HuH-7.5 (cell line): Measurements from ENCODE around the gene RASSF1.

ENCODE experiments used
- DNase-seq: peaks from one replicate; pipeline ENCODE4 v3.0.0; 2011; ENCODE audit warnings: low spot score

RASSF1 gene

DNA sequence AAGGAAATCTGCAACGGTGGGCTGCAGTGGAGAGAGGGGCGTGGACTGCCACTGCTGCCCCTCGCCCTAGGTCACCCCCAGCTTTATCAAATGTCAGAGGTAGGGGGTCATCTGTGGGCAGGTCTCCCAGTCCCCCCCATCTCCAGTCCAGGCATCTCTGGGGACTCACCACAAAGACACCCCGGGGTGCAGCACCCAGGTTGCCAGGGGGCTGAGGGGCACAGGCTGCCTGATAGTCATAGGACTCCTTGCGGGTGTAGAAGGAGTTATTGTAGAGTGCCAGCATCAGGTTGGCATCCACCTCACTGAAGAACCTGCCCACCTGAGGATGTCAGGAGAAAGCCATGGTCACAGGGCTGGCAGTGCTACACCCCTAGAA is 25.2 kb upstream of the RASSF1 start:
- no peak for DNase-seq

DNA sequence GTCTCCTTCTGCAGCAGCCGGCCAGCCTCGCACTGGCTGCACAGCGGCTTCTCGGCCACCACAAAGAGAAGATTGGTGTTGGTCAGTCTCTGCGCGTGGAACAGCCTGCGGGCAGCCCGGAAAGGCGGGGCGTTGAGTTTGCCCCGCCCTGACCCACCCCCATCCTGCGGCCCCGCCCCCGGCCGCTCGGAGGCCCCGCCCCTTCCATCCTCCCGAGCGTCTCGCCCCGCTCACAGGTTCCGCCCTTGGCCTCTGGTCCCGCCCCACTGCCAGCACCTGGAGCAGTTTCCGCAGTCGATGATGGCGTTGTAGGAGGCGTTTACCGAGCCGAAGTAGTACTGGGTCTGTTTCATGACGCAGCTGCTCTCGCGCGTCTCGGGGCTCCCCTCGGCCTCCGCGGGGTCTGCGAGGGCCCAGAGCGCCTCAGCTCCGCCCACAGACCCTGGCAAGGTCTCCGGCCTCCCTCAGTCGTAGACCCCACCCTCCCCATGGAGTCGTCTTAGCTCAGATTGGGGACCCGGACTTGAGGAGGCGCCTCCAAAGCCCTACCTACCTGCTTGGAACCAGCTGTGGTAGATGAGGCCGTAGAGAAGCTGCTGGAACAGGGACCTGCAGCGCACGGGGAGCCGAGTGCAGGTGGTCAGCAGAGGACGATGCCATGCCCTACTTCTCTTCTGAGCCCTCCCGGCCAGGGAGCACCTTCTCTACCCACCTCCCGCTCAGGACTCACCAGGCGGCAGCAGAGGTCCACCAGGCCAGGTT is 24.6 kb upstream of the RASSF1 start:
- DNase-seq = peak; percentile 81

- no peak for DNase-seq
These were observed 24.0 kb upstream of the RASSF1 start for GRCh38 chr3:50364573-50365079.

DNA sequence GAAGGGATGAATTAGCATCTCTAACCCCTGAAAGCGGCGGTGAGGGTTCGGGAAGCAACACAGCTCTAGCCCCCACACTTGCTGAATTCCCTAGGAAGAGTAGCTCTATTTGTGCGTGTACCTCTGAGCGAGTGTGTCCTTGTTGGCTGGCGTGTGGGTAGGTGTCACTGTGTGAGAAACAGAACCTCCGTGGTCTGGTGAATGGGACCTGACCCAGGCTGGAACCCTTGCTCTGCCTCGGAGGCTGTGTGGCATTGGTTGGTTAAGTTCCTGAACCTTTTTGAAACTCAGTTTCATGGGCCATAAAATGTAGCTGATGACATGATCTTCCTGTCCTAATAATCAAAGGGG is 19.1 kb upstream of the RASSF1 start:
- no peak for DNase-seq

GRCh38 chr3:50358911-50359759 is 18.5 kb upstream of the RASSF1 start, which contains the start of gene TMEM115:
Gene TMEM115 (minus strand): TSS chr3:50359521. CDS start chr3:50359063, 458 bp downstream.
- DNase-seq = peak; percentile 95

DNA sequence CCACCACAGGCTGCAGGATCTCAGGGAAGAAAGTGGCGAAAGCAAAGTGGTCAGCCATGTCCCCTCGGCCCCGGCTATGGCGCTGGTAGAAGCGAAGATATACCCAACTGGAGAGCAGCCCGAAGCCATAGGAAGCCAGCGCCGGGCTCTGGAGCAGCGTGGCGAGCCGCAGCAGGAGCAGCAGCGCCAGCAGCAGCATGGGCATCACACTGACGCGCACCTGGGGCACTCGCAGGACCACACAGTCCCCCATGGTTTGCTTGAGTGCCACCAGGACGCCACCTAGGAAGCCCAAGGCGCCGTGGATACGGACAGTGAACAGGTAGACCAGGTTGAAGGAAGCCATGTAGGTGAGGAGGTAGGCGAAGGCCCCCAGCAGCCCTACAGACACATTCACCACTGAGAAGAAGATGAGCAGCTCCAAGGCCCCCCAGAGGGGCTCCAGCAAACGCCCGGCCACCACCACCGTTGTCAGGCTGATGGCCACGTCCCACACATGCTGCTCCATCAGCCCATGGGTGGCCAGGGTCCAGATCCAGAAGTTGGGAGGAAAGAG is 17.8 kb upstream of the RASSF1 start:
- DNase-seq = no peak

DNA sequence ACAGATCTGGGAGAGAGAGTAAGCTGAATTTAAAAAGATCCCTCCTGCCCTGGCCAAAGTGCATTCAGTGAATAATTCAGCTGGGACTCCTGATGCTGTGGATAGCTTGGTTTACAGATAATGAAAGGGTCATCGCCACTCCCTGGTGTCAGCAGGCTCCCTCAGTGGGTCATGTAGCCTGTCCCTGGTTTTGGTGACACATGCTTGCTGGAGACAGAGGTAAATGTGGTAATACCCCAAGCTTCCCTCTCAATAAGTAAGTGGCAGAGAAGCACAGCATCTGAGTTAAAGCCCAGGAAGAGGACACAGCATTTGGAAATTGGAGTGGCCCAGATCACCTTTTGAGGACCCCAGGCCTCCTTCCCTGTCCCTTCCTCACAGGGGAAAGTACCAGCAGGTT is 16.8 kb upstream of the RASSF1 start:
- no peak for DNase-seq

DNA sequence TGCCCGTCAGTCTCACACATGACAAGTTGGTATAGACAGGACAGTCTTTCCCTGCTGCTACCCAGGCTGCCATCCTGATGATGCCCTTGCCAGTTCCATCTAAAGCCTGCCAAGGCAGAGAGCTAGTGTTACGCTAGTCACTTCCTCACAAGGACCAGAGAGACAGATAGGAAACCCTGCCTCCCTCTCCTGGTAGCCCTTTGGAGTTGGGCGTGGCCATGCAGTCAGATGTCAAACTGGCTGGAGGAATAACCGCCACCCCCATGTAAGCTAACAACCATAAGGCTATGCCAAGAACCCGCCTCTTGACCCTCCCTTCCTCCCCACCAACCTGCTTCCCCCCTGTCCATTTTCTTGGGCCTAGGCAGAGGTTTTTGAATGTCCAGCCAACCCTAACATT is 15.9 kb upstream of the RASSF1 start:
- DNase-seq = no peak

DNA sequence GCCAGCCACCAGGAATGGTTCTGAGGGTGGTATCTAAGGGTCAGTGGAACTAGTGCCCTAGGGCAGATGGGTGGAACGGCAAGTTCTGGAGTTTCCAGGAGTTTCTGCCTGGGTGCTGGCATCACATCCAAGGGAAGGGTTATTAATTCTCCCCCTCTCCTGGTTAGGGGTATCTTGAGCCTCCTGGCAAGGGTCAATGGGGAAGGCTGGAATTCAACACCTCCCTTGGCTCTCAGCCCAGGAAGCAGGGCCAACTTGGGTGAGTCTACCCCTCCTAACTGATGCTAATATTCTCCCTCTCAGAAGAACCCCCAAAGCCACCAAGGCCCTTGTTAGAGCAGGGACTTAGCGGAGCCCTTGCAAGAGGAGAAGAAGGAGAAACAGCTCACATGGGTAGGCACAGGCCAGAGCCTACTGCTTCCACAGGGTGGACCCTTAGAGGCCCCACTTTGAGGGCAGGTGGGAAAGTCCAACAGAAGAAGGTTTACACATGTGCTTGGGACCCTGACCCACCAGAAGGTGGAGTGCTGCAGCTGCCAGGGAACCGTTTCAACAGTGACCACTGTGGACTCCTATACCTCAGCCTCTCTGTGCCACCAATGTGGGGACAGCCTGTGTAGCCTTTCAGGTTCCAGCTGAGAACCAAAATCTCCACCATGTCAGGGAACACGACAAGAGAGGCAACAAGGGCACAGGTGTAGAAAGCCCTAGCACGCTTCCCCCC is 15.4 kb upstream of the RASSF1 start:
- no peak for DNase-seq

DNA sequence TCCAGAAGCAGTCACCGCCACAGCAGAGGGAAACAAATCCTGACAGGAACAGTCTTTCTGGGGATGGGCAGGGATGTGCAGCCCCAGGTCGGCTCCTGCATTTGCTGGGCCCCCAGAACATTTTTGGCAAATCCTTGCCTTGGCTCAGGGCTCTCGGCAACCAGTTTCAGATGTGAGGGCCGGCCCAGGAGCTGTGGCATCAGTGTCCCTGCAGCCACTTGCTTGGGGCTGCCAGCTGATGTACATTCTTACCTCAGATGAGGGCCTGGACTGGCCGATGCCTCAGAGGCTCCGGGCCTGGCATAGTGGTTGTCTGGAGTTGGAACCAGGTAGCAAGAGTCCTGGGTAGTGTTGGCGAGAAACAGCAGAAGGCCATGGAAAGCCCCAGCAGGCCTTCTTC is 14.2 kb upstream of the RASSF1 start:
- no peak for DNase-seq

DNA sequence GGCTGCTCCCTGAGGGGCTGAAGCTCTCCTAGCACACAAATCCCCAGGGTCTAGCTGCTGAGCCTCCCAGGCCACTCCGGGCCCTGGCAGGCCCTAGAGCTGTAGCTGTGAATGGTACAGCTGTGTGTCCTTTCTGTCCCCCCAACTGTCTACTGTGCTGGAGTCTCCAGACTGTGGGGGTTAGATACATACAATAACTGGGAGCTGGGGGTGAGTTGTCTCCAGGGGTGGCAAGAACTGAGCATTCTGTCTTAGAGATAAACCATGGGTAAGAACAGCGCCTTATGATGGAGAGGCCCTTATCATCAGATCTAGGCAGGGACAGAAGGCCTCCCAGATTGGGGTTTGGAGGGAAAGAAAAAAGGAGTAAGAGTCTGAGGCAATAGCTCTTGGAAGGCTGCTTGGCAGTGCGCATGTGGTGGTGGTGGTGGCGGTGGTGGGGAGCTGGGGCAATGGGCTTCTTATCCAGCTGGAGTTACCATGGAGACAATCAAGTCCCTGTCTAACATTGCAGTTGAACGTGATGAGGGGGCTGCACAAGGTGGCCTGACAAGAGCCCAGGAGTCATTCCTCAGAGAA is 13.6 kb upstream of the RASSF1 start:
- DNase-seq = no peak

GRCh38 chr3:50353245-50354004 is 12.8 kb upstream of the RASSF1 start:
- no peak for DNase-seq

DNA sequence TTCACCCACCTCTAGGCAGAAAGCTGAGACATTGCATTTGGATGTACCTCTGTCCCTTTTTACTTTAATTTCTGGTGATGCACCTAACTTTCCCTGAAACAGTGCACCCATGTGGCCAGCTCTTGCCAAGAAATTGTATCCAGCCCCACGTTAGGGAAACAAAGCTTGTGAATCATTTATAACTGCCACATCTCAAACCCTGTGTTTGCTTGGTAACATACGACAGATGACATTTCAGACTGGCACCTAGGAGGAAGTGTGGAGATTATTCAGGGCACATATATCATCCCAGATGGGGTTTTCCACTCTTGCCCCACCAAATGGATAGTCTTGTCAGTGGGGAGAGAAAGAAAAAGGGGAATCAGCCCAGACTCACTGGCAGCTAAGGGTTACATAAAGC is 12.1 kb upstream of the RASSF1 start:
- DNase-seq = no peak

DNA sequence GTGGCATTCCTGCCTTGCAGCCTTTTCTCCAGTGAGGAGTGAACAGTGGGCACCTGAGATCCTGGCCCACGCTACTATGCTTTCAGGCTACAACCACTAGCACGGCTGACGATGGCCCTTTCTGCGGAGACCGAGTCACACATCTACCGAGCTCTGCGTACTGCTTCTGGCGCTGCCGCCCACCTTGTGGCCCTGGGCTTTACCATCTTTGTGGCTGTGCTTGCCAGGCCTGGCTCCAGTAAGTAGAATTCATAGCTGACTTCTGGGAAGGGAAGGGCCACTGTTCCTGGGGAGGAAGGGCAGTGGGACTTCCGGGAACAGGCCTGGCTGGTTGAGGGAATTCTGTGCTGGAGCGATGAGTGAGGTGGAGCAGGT is 10.7 kb upstream of the RASSF1 start:
- DNase-seq = no peak

DNA sequence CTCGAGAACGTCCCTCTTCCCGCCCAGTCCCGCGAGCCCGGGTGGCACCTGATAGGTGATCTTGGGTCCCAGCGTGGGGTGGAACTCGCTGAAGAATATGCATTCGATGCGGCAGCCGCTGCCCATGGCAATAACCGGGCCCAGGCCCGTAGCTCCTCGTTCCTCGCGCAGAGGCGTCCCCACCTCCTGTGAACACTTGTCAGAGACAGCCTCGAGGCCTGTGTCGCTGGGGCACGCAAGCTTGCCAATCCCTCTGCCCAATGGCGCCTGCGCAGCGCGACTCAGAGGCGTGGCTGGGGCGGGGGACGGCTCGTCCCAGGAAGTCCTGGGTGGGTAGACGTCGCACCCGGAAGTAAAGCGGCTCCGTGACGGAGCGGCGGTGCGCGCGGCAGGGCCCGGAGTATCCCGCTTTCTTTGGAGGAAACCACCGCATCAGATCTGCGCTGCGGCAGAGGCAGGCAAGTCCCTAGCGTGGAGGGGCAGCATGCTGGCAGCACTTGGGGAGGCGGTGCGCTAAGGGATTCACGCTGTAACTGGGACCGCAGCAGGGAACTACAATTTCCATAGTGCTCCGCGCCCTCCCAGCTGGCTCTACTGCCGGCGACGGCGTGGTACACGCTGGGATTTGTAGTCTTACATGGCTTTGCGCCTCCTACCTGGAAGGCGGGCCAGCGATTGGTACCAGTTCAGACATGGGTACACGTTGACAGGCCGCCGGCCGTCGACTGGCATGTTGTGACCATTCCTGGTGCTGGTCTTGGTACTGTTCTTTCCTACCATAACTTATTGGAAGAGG is 10.1 kb upstream of the RASSF1 start, which contains the start of the genes CYB561D2 and NPRL2:
Gene CYB561D2, plus strand, starts transcription at position 336 of the 796 bp plus-strand sequence. CDS start 572 bp downstream, outside the sequence.
Gene NPRL2, minus strand, starts transcription at position 249 of the 796 bp plus-strand sequence. Its CDS starts 123 bp downstream, at position 126.
- DNase-seq = peak; percentile 99

DNA sequence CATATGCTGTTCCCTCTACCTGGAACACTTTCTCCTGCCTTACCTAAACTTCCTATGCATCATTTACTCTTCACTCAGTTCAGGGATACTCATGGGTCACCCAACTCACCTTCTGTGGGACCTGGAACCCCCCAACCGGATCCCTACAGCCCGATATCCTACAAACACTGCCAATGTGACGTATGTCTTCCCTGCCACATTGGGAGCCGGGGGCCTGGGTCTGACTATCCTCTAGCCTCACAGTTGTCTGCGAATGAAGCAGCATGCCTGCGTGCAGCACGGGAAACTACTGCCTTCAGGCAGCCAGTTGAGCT is 9.5 kb upstream of the RASSF1 start:
- no peak for DNase-seq

- DNase-seq = peak; percentile 71
These were observed 6.7 kb upstream of the RASSF1 start for GRCh38 chr3:50347187-50347813.

DNA sequence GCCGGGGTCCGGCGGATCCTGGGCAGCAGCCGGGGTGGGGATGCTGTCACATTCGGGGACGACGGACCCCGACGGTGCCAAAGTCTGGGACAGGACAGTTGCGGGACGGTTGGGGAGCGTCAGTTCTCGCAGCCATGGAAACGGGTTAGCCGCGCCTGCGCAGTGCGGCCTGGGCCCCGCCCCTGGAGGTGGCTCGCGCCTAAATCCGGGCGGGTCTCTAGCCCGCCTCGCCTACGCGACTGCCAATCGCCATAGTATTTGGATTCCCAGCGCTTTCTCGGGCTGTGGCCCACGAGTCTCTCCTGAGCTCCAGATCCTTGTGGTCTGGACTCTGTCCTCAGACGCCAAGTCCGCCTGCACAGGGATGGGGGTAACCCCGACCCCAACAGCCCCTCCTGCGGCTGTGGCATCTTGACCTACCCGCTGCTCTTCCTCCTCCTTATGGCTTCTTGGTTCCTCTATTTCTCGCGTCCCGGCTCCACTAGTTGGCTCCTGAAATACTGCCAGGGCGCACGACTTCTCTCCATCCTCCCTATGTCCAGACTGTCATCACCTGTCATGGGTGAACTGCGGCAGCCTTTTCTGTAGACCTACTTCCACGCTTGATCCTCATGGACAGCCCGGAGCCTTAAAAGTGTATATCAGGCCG is 5.1 kb upstream of the RASSF1 start, which contains the start of gene ZMYND10:
Gene ZMYND10, minus strand, starts transcription at position 147 of the 649 bp plus-strand sequence. CDS start 153 bp downstream, outside the sequence.
- no peak for DNase-seq

GRCh38 chr3:50345008-50345407 is 4.4 kb upstream of the RASSF1 start:
- no peak for DNase-seq
